ENCODE results near the gene AMELY. TPM values are rescaled to one million over a fixed set of nuclear protein-coding genes. Genes with fewer than 3 reads are reported as not detected.

Gene AMELY
- total RNA-seq, 1 experiment from 2014 or later: not detected

Other genes with a start within 250 kb of the AMELY start
- gene TBL1Y, start 1.1 kb downstream of the AMELY start, total RNA-seq (2014; rRNA removed; shearing (Covaris generic)): not detected in 2 replicates